Left hindlimb (tissue), 1 donor: ENCODE results near the gene AGPS.
A peak's percentile ranks its signal among the peaks of the same experiment; 100 is the strongest.
"Not testable (repeated sequence)": the region's sequence is repeated elsewhere in the genome, so short reads cannot be mapped to it uniquely, and the experiment has no call there.

Source experiments
- DNase-seq: peaks from one replicate; pipeline ENCODE4 v3.0.0-alpha.2; 2018

Gene AGPS

DNA sequence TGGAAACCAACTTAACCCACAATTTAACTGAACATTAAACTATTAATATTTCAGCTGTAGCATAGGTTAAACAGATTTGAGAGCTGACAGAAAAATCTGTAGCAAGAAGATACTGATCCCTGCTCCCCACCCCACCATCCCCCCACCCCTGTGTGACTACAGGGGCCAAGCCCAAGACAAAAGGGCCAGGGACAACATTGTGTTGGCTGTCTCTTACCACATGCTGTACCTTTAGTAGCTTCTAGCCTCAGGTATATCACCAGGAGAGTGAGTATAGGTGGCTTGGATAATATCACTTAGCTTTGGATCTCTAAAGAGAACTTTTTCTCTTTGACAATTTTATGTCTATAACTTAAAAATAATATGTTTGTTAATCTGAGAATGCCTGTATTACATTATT is 140.7 kb downstream of the AGPS start:
- no peak for DNase-seq

DNA sequence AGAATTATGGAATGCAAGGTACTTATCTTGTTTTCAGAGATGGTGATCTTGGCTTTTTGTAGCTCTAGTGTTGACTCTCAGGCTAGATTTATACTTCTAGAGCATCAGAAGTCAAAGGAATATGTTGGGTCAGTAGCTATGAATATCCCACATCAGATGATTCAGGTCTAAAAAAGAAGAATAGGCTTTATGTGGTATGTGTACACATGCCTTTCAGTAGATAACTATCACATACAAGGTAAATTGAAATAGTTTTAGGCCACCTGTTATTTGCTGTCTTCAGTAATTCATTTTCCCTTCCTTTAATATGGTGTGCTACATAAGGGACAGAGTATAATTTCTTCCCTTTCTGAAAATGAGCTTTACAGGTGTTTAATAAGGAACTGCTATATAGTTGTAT is 142.4 kb downstream of the AGPS start:
- DNase-seq = no peak

GRCh38 chr2:177535958-177536504 is 143.5 kb downstream of the AGPS start:
- no peak for DNase-seq

GRCh38 chr2:177537213-177537612 is 144.6 kb downstream of the AGPS start:
- no peak for DNase-seq

DNA sequence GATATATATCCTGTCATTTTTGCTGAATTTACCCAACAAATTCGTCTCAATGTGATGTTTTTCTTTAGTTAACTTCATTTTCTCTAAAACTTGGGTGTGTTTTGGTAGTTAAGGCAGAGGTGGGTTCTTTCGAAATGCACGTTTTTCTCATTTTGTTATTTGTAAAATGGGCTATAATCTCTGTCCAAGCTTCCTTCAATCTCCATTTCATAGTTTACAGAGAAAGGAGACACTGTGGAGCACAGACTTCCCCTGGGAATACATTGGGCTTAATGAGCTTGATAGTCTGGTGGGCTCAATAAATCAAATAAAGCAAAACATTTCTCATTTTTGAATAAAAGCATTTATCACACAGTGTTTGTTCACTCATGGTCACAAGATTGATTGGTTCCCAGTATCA is 145.1 kb downstream of the AGPS start:
- DNase-seq = no peak

DNA sequence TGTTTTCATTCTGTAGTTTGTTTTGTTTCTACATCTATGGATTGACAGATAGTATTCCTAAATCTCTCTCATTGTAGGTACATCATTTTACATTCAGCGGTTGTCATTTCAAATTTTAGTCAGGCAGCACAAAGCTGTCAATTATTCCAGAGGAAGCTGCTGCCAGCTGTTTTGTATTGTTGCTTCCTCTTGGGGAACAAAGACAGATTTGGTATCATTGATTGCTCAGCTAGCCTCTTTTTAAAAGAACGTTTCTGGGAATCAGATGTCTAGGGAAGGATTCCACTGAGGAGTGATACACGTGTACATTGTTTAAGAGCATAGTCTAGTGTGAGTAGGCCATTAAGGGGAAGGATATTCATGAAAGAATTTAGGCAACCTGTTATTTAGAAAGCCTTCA is 145.8 kb downstream of the AGPS start:
- no peak for DNase-seq

DNA sequence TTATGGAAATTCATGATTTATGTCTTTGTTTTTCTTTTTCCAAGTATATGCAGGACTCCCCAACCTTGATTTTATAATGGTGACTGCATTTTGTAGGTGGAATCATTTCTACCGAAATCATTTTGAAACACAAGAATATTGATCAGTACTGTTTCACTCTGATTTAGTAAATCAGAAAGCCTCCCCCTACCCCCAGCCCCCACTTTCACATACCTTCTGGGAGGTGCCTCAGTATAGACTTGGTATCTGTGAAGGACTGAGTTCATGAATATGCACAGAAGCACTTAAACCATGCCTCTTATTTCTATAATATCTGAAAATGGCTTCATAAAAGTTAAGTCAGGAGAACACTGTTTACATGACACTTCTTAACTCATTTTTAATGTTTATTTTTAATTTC is 147.7 kb downstream of the AGPS start:
- DNase-seq = no peak

DNA sequence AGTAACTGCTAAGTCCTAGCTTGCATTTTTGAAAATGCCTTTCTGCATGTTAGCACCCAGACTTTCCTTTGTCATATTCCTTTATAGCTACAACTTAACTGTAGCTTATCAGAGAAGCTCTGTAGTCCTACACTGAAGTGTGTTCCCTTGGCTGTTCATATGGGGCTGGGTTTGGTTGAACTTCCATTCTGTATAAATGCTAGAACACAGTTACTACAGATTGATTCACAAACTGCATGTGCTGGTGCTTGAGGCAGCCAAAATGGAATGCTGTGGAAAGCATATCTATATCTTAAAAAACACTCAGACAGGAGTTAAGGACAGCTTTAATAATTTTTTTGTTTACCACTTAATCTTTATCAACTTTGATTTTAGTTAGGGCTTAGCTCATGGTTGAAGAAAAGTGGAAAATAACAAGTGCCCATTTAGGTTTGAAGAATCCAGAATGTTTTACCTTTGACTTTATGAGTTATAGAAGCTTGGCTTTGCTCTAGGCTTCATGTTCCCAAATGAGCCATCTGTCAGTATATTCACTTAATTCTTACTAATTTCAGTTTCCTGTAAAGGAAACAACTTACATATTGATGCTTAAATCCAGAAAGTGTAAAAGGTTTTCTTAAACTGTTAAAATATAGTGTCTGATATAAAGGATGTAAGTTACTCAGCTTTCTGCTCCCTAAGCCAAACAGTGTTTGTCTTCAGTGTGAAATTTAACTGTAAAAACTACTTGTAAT is 148.9 kb downstream of the AGPS start:
- DNase-seq = no peak

- no peak for DNase-seq
Observed at GRCh38 chr2:177542396-177542795, 149.8 kb downstream of the AGPS start.

DNA sequence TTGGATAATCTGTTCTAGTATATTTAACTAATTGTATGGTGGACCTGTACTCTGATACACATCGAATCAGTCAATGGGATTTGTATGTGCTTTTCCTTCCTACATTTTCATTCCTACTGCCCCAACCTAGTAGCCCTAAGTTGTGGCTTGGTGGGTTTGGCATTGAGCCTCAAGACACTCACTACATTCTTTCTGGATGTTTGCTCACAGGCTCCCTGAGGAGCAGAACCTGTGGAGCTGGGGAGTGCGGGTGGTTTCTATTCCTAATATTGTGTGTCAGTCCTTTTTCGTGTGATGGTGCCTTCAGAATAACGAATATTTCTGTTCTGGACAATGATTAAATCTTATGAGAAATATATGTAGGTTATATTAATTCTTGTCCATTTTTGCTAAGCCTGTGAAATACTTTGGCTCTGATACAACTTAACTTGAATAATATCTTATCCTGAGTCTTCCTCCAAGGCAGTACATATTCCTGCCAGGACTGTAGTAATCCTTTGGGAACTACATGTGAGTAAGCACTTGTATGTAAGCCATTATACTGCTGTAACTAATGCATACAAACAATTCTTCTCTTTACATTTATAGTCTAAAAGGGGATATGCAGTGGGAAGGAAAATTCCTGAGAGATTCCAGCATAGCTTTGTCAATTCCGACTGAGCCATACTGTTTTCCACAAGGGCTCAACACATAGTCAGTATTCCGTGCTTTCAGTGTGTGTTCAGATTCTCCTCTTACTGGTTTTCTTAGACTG is 150.6 kb downstream of the AGPS start:
- DNase-seq = peak; percentile 51

DNA sequence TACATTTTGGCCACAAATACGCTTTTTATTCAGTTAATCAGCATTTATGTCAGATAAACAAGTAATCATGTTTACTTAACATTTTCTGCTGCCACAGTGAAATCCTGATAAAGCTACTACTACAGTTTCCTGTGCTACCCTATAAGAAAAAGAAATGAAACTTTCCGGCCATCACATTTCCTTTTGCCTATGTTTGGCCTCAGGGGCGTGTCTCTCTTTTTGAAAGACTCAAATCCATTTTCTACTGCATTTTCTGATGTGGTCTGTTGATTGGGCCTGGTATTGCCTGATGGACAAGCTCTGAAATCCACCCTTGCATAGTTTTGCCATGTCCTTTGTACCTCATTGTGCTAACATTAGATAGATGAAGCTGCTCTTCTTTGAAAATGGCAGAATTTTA is 152.6 kb downstream of the AGPS start:
- no peak for DNase-seq

- no peak for DNase-seq
Observed at GRCh38 chr2:177545981-177546585, 153.5 kb downstream of the AGPS start.

DNA sequence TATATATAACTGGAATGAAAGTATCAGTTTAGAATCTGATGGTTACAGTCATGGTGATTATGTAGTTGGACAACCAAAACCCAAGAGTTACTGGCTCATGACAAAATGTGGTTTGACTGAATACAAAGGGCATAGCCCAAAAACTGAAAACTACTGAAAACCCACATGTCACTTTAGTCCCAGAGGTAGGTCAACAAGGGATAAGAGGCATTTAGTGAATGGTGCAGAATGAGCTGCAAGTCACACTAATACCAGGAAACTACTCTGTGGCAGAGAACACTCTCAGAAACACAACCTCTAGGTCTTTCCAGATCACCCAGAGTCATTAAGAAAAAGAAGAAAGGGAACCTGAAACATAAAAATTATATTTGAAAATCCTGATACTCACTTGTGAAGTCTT is 154.5 kb downstream of the AGPS start:
- no peak for DNase-seq

DNA sequence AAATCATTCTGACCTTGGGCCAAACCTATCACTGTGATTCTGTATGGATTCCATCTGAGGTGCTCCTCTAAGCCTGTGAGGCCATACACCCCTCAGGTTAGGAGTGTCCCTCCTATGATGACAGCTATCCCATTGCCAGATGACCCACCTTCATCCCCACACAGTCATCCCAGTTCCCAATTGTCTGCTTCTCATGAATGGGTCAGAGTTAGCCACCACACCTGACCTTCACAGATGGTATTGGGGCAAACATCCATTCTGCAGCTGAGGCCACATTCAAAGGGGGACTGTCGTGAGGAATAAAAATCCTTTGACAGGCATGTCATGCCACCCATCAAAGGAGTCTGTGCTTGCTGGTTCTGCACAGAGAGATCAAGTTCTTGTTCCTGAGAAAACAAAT is 155.2 kb downstream of the AGPS start:
- no peak for DNase-seq

- no peak for DNase-seq
Observed at GRCh38 chr2:177548636-177549035, 156.1 kb downstream of the AGPS start.

DNA sequence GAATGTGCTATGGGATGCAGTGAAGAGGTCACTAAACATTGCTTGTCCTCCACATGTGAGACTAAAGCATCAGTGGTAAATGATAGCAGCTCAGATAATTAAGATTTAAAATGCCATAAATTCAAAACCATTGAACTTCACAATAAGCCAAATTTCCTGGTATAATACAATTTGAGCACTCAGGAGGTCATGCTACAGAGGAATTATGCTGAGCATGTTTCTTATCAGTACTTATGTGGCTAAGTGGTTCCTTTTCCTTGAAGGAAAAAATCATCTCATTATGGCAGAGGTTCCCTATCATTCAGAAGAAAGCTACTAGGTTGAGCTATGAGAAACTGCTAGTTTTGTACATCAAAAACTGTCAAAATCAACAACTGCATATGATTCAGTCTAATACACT is 156.6 kb downstream of the AGPS start:
- no peak for DNase-seq

DNA sequence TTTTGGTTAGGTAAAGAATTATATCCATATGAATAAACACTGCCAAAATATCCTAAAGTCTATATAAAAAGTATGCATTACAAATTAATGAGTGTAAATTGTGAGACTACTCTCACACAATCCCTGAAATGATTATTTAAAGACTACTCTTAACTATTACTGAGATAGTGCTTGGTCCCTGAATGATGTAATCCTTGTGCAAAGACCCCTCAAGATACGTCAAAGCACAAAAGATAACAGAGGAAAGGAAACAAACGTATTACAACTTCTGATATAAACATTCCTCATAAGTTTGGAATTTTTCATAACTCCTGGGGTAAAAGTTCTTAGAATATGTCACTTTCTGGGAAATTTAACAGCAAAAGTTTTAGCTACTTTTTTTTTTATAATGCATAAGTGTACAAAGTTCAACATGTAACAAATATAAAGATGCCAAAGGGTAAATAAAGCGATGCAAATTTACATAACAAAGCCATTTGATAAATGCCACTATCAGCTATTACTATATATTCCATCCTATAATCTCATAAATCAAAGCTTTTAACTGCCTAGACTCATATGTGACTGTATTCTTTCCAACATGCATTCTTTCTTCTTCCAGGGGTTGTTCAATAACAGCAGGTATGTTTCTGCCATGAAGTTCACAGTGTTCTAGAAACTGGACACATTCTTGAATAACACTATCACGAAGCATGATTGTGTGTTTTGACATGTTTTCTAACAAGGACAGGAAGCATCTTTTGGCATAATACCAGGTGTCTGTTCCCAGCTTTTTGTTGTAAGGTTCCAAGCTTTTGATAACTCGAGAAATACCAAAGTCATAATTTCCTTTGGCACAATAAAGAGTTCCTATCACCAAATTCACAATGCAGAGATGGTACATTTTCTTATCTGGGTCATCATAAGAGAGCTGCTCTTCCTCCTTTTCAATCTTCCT is 158.0 kb downstream of the AGPS start:
- DNase-seq = no peak

- not testable (repeated sequence) for DNase-seq
Observed at GRCh38 chr2:177551360-177551759, 158.8 kb downstream of the AGPS start.

DNA sequence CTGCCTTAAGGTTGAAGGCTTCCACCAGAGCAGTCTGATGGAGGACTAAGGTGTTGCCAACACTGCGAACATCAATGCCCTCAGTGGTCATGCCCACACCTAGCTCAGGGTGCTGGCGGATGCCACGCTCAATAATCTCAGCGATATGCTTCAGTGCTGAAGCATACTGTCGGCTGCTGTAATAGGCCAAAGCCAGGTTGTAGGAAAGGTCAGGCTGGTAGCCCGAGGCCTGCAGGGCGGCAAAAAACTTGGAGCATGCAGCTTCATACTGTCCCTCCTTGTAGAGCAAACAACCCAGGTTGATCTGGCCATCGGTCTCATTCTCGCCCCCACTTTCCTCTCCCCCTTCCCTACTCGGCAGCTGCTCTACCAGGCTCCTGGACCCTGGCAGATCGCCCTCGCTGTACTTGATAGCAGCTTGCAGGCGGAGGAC is 159.4 kb downstream of the AGPS start:
- peak; percentile 67 for DNase-seq

DNA sequence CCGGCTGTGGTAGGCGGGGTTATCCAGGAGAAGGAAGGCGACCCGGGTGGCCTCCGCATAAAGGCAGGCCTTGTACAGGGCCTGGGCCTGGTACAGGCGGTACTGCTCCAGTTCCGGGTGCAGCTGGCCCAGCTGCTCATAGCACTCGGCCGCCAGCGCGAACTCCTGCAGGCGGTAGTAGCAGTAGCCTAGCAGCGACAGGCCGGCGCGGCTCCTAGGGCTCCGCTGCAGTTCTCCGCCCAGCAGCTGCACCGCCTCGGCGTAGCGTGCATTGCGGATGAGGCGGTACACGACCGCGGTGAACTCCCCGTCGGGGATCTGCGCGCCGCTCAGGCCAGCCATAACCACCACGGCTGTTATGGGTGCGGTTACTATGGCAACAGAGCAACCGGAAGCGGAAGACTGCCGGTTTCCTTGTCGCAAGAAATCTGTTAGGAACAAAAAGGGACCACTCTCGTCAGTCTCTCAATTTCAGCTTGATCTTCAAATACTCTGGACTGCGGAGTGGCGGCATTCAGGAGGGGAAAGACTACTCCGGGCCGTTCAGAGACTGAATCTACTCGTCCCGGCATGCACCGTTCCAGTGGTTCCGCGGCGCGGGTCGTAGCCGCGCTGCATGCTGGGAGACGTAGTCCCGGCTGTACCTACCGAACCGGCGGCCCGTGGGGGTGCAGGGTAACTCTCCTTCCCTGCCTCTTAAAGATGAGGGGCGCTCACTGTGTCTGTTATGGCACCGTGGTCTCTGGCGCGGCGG is 160.0 kb downstream of the AGPS start:
- peak; percentile 94 for DNase-seq

DNA sequence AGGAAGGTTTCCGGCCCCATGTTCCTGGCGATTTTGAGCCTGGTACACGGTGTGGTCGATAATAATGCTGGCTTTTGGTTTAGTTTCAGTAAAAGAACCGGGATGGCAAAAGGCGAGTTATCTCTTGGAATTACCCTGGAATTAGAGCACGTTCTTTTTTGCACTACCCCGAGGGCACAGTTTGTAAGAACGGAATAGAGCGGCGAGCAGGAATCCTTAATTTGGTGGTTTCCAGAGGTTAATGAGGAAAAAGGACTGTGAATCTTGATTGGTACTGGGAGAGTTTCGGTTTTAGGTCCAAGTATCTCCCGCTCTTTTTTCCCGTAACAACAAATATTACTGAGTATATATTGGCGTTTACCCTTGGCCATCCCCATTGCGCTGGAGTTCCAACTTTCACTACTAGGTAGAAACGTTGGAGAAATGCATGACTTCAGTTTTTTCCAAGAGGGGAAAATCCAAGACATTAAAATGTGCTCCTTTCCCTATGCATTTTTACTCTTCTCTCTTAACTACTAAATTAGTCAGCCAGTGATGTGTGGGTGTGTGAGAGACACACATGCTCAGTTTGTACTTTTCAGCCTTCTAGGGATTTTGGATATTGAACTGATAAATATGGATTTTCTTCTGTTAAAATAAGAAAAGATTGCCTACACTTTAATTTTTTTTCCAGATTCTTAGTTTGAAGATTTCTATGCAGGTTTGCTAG is 160.8 kb downstream of the AGPS start:
- DNase-seq = no peak
